NCI-H510A (cell line): ENCODE results near the gene SPEM3.
"Not testable (repeated sequence)": the region's sequence is repeated elsewhere in the genome, so short reads cannot be mapped to it uniquely, and the experiment has no call there.

Source experiments
- DNase-seq: peaks from one replicate; lab custom pipeline; 2025; lab: John Stamatoyannopoulos, UW

Gene SPEM3

GRCh38 chr17:7442142-7442541, 13.5 kb downstream of the SPEM3 start:
- DNase-seq: no peak

- no peak for DNase-seq
These were observed 15.1 kb downstream of the SPEM3 start for GRCh38 chr17:7443499-7444485.

GRCh38 chr17:7444682-7445618, 16.3 kb downstream of the SPEM3 start, which contains the start of gene CHRNB1:
Gene CHRNB1 (plus strand): TSS chr17:7445061. CDS start chr17:7445128, 67 bp downstream.
- DNase-seq: peak; percentile 47

DNA sequence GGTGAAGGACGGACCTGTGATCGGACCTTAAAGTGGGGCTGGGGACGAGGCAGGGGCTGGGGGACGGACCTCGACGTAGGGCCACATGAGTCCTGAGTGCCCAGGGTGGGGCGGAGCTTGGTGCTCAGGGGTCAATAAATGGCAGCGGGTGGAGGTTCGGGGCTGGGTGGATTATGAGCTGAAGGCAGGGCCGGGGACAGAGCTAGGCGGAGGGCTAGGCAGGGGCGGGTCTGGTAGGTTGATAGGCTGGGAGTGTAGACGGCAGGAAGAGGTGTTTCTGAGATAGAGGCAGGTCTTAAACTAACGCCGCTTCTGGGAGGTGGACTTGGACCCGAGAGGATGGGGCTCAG, 16.9 kb downstream of the SPEM3 start:
- DNase-seq: peak; percentile 63

GRCh38 chr17:7448461-7448860, 19.8 kb downstream of the SPEM3 start:
- DNase-seq: no peak

GRCh38 chr17:7459961-7460545, 31.4 kb downstream of the SPEM3 start:
- no peak for DNase-seq

DNA sequence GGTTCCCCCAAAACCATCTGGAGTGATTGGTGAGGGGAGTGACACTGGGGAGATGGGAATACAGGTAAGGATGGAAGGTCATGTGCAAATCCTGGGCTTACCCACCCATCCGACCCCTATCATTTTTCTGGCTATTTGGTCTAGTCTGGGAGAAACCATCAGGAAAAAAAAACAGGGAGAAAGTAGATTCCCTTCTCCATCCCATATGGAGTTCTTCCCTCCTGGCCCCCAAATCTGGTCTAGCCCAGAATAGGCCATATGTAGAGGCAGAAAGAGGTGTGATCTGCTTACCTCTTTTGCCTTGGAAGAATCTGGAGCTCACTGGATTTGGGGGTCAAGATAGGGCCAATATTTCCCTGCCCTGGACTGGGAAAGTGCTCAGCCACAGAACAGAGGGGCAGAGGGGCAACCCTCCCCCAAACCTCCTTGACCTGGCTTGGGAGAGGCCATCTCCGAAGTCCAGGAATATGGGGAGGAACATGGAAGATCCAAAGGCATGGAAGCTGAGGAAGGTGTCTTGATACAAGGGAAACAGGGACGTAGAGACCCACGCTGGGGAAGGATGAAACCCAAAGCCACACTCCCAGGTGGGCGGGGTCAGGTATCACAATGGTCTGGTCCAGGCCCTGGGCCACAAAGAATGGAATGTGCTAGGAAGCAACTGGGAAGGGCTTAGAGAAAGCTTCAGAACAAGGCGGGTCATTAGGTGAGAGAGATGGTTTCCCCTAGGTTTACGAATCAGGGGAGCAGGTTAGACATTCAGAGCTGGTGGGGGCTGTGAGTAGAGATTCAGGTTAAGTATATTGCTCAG, 32.4 kb downstream of the SPEM3 start:
- no peak for DNase-seq

GRCh38 chr17:7462474-7463371, 34.1 kb downstream of the SPEM3 start:
- DNase-seq: no peak

- DNase-seq: no peak
These were observed 34.8 kb downstream of the SPEM3 start for GRCh38 chr17:7463372-7463846.

DNA sequence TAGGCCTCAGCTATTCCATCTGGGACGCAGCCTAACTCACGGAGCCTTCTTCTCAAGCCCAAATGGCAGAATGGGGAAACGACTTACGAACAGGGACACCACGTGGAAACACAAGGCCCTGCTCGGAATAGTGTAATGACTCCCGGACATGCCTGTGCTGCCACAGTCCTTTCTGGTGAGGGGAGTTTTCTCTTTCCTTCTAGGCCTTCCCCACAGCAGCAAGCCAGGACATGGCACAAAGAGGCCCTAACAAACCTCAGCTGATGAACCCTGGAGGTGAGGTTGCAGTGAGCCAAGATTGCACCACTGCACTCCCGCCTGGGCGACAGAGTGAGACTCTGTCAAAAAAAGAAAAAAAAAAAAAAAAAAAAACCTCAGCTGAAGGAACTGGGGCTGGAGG, 35.4 kb downstream of the SPEM3 start:
- DNase-seq: no peak

GRCh38 chr17:7465597-7466275, 37.1 kb downstream of the SPEM3 start:
- DNase-seq: no peak

DNA sequence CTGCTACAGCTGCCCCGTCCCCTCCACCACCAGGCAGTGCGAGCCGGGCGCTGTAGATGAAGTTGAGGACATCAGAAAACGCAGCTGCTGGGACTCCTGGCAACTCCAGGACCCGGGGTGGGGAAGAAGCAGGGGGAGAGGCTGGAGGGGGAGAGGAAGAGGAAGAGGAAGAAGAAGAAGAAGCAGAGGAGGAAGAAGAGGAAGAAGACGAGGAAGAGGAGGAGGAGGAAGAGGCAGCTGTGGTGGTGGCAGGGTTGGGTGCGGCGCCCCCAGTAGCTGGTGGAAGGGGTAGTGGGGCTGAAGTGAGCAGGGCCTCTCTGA, 37.6 kb downstream of the SPEM3 start:
- no peak for DNase-seq

DNA sequence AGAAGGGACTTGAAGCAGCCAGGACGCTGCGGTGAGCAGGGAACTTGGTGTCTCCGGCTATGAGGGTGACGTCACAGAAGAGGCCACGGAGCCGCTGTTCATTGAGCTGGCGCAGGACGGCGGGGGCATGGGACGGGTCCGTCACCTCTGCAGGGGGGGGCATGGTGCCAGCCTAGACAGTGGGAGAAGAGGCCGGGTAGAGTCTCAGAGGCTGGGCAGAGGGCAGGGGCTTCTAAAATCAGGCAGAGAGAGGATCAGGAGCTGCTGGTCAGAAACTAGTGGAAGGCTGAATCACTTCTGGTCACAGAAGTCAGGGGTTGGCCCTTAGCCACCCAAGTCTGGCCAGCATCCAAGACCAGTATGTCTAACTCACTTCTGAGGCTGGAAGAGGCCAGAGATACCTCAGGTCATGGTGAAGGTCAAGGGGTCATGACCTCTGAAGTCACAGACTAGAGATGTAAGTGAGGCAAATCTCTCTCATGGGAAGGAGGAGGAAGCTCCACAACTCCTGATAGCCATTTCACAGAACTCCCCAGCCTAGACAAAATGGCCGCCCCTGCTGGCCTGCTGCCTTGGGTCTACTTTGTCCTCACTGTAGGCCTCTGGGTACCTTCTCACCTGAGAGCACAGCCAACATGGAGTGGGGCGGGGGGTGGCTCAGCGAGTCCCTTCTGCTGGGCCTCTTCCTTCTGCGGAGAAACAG, 38.1 kb downstream of the SPEM3 start:
- DNase-seq: no peak

GRCh38 chr17:7467498-7467897, 38.8 kb downstream of the SPEM3 start:
- DNase-seq: no peak

- no peak for DNase-seq
These were observed 39.6 kb downstream of the SPEM3 start for GRCh38 chr17:7468290-7468689.

DNA sequence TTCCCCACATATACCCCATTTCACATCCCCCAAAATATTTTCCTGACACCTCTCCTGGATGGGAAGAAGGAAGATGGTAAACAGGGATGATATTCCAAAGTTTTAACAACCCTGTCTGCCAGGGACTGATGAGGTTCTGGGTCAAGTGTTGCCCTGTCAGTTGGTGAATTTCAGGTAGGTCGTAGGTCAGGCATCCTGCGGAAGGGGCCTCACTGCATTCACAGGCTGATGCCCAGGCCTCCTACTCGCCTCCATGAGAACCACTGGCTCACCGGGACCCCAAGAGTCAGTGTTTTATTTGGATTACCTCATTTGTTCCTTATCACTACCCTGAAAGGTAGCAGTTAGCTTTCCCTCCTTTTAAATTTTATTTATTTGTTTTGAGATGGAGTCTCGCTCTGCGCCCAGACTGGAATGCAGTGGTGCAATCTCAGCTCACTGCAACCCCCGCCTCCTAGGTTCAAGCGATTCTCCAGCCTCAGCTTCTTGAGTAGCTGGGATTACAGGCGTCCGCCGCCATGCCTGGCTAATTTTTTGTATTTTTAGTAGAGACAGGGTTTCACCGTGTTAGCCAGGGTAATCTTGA, 40.2 kb downstream of the SPEM3 start:
- DNase-seq: no peak

- not testable (repeated sequence) for DNase-seq
These were observed 41.2 kb downstream of the SPEM3 start for GRCh38 chr17:7469843-7470242.

GRCh38 chr17:7470457-7470973, 41.9 kb downstream of the SPEM3 start:
- not testable (repeated sequence) for DNase-seq
